DND-41 (cell line): ENCODE results near the gene ZBP1.

ENCODE experiments used
- ATAC-seq: fragments of 200-7000 bp; cut with Tn5 transposase; 3 replicates; pipeline ENCODE4 v1.9.1; 2021; ENCODE audit warnings: low read depth; ENCODE audit not compliant: insufficient read depth
- DNase-seq: peaks from one replicate; pipeline ENCODE4 v3.0.0-alpha.2; 2020
- H2AFZ ChIP-seq: 2 replicates; pipeline ENCODE4 v1.6.0; 2012; ENCODE audit warnings: low read depth, low read length
- H3K27ac ChIP-seq: 2 replicates; pipeline ENCODE4 v1.5.1; 2012; ENCODE audit warnings: low read length, inconsistent platforms
- H3K27me3 ChIP-seq: fragments of 200-600 bp; sonication (generic); 2 replicates; pipeline ENCODE4 v1.6.0; 2012; ENCODE audit warnings: low read length, mild to moderate bottlenecking, inconsistent platforms; ENCODE audit not compliant: insufficient read depth, poor library complexity
- H3K36me3 ChIP-seq: 2 replicates; pipeline ENCODE4 v1.5.1; 2012; ENCODE audit warnings: low read length, inconsistent platforms; ENCODE audit not compliant: insufficient read depth
- H3K4me1 ChIP-seq: 2 replicates; pipeline ENCODE4 v1.5.1; 2012; ENCODE audit warnings: mild to moderate bottlenecking, low read length; ENCODE audit not compliant: insufficient read depth
- H3K4me2 ChIP-seq: 2 replicates; pipeline ENCODE4 v1.6.0; 2012; ENCODE audit warnings: mild to moderate bottlenecking, moderate library complexity, low read length, inconsistent platforms; ENCODE audit not compliant: insufficient read depth
- H3K4me3 ChIP-seq, 2 experiments: fragments of 200-600 bp in 1 of 2; shearing (Covaris generic) in 1 of 2; 2 replicates each; pipeline ENCODE4 v1.5.1; 2012 to 2016; ENCODE audit warnings: inconsistent platforms in 2 of 2, low read length in 2 of 2, mild to moderate bottlenecking in 2 of 2, low read depth in 1 of 2, moderate library complexity in 1 of 2
- H3K79me2 ChIP-seq: 2 replicates; pipeline ENCODE4 v1.6.0; 2012; ENCODE audit warnings: low read length, inconsistent platforms; ENCODE audit not compliant: insufficient read depth
- H3K9ac ChIP-seq: 2 replicates; pipeline ENCODE4 v1.6.0; 2012; ENCODE audit warnings: low read depth, mild to moderate bottlenecking, inconsistent platforms, low read length, moderate library complexity
- H3K9me3 ChIP-seq: 2 replicates; pipeline ENCODE4 v1.5.1; 2012; ENCODE audit warnings: low read length, moderate library complexity, mild to moderate bottlenecking, inconsistent platforms; ENCODE audit not compliant: insufficient read depth, severe bottlenecking
- H4K20me1 ChIP-seq: 2 replicates; pipeline ENCODE4 v1.6.0; 2012; ENCODE audit warnings: low read length; ENCODE audit not compliant: insufficient read depth
- EZH2 ChIP-seq: IDR thresholded peaks from 3 replicates; pipeline ENCODE4 v1.6.1; 2012; ENCODE audit warnings: borderline replicate concordance, low read depth, mild to moderate bottlenecking, moderate library complexity, low read length, inconsistent platforms; ENCODE audit not compliant: severe bottlenecking
- TF ChIP-seq, protein P1 (sequence below): IDR thresholded peaks from 2 replicates; pipeline ENCODE4 v1.5.1; 2012; ENCODE audit warnings: borderline replicate concordance, low read length, moderate library complexity, mild to moderate bottlenecking; ENCODE audit not compliant: poor library complexity, severe bottlenecking; ENCODE audit errors: extremely low read depth

The ZBP1 gene

DNA sequence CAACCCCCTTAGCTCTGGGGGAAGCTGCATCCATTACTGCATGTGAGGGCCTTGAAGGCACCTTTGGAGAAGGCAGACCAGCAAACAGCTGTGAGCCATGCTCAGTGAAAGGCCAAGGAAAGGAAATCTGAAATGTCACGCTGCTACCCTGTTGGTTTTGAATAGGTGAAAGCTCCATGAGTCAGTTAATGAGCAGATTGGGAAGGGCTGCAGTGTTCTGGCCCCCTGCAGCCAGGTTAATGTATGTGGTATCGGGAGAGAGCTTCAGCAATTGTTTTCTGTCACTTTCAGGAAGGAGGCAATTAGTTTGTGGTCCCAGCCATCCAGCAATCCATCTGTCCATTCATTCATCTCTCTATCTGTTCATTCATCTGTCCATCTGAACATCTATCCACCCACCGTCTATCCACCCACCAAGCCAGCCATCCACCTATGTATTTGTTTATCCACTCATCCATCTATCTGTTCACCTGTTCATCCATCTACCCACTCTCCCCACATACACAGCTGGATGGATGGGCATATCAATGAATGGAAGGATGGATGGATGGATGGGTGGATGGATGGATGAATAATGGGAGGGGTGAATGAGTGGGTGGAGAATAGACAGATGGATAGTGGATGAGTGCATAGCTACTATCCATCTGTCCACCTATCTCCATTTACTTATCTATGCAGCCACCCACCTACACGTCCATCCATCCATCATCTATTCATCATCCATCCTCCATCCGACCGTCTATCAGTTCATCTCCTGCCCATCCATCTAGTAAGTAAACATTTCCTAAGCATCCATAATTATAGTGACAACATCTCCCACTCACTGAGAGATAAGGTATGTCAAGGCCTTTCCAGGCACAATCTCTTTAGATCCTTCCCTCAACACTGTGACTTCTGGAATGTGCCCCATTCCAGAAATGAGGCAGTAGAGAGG is 43.3 kb downstream of the ZBP1 start:
- DNase-seq (no peak), ATAC-seq (no peak)
- Histone ChIP-seq H3K27ac (no peak overlapping the region), H2AFZ (no peak overlapping the region), H3K4me2 (no peak overlapping the region), H3K79me2 (no peaks in the 10 kb centered on the region), H3K4me3 (no peak overlapping the region), H4K20me1 (peaks cover 26% of the 10 kb centered on the region), H3K36me3 (no peaks in the 10 kb centered on the region), H3K27me3 (peaks cover 40% of the 10 kb centered on the region), H3K4me1 (no peaks in the 10 kb centered on the region), H3K9me3 (no peaks in the 10 kb centered on the region), H3K9ac (no peak overlapping the region)
- TF ChIP-seq, protein P1, sequence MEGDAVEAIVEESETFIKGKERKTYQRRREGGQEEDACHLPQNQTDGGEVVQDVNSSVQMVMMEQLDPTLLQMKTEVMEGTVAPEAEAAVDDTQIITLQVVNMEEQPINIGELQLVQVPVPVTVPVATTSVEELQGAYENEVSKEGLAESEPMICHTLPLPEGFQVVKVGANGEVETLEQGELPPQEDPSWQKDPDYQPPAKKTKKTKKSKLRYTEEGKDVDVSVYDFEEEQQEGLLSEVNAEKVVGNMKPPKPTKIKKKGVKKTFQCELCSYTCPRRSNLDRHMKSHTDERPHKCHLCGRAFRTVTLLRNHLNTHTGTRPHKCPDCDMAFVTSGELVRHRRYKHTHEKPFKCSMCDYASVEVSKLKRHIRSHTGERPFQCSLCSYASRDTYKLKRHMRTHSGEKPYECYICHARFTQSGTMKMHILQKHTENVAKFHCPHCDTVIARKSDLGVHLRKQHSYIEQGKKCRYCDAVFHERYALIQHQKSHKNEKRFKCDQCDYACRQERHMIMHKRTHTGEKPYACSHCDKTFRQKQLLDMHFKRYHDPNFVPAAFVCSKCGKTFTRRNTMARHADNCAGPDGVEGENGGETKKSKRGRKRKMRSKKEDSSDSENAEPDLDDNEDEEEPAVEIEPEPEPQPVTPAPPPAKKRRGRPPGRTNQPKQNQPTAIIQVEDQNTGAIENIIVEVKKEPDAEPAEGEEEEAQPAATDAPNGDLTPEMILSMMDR = no peak
- TF ChIP-seq EZH2 = no peak

DNA sequence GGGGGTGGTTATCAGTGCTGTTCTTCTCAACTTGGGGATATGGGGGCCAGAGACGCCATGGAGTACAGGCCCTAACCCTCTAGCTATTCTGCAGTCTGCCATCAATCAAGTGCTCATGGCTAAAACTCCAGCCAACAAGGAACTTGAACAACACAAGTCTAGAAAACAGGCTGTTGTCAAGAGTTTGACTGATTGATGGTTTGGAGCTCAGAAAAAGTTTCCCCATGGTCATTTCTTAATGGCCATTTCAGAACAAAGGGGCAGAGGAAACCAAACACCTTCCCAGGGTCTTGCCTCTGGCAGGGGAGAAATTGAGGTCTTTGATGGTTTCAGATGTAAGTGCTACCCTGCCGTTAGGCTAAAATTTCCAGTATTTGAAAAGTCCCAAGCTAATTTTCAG is 44.2 kb downstream of the ZBP1 start:
- Histone ChIP-seq H4K20me1 (peaks cover 19% of the 10 kb centered on the region), H3K4me3 (no peak overlapping the region), H2AFZ (no peak overlapping the region), H3K9ac (no peak overlapping the region), H3K27ac (no peak overlapping the region), H3K79me2 (no peaks in the 10 kb centered on the region), H3K9me3 (no peaks in the 10 kb centered on the region), H3K4me1 (no peaks in the 10 kb centered on the region), H3K4me2 (no peak overlapping the region), H3K36me3 (no peaks in the 10 kb centered on the region), H3K27me3 (peaks cover 40% of the 10 kb centered on the region)
- no peak for DNase-seq
- ATAC-seq = no peak
- TF ChIP-seq, protein P1 = no peak
- TF ChIP-seq EZH2 = no peak

DNA sequence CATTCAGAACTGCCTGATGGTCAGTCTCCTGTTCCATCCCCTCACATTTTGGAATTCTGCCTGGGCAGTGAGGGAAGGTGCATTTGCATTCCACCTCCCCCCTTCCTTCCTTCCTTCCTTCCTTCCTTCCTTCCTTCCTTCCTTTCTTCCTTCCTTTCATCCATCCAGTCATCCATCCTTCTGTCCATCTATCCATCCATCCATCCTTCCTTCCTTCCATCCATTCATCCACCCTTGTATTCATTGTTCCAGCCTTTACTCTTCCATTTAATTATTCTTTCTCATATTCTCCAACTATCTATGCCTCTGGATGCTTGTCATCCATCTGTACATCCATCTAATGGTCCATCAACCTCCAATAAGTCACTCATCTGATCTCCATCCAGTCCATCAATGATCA is 45.3 kb downstream of the ZBP1 start:
- DNase-seq (no peak), ATAC-seq (no peak)
- Histone ChIP-seq H3K4me2 (no peak overlapping the region), H3K27me3 (peaks cover 44% of the 10 kb centered on the region), H4K20me1 (peaks cover 15% of the 10 kb centered on the region), H3K4me3 (no peak overlapping the region), H3K9ac (no peak overlapping the region), H3K4me1 (no peaks in the 10 kb centered on the region), H3K79me2 (no peaks in the 10 kb centered on the region), H3K9me3 (no peaks in the 10 kb centered on the region), H2AFZ (no peak overlapping the region), H3K36me3 (no peaks in the 10 kb centered on the region), H3K27ac (no peak overlapping the region)
- TF ChIP-seq EZH2 = no peak
- TF ChIP-seq, protein P1 = no peak
